Fibroblast of mammary gland (primary cell): ENCODE measurements around the gene TAPBP.
A peak's percentile ranks its signal among the peaks of the same experiment; 100 is the strongest.

Source experiments
- DNase-seq: peaks from one replicate; pipeline ENCODE4 v3.0.0-alpha.2; 2010; ENCODE audit warnings: low read depth
- H3K4me3 ChIP-seq: 2 replicates; pipeline ENCODE4 v1.5.1; 2011; ENCODE audit warnings: low read depth, mild to moderate bottlenecking, low read length, moderate library complexity; ENCODE audit not compliant: control insufficient read depth
- TF ChIP-seq, protein P1 (sequence below): conservative IDR thresholded peaks from 2 replicates; pipeline ENCODE4 v1.5.1; 2011; ENCODE audit warnings: low read depth, low read length, inconsistent platforms; ENCODE audit not compliant: control insufficient read depth, insufficient read depth

Gene TAPBP

DNA sequence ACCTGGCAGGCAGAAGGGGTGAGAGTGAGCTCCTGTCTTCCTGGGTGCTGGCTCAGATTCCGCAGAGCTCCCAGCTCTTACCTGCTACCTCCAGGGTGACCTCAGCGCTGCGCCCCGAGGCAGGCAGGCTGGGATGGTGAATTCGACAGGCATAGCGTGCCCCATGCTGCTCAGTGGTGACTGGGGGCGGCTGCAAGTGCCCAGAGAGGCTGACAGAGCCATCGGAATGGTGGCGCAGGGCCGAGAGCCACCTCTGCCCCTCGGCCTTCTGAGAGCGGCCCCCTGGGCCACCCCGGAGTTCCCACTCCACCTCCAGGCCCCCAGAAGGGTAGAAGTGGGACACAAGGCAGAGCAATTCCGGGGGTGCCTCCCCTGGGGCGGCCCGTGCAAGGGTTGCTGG is 9.7 kb downstream of the TAPBP start:
- TF ChIP-seq, protein P1, sequence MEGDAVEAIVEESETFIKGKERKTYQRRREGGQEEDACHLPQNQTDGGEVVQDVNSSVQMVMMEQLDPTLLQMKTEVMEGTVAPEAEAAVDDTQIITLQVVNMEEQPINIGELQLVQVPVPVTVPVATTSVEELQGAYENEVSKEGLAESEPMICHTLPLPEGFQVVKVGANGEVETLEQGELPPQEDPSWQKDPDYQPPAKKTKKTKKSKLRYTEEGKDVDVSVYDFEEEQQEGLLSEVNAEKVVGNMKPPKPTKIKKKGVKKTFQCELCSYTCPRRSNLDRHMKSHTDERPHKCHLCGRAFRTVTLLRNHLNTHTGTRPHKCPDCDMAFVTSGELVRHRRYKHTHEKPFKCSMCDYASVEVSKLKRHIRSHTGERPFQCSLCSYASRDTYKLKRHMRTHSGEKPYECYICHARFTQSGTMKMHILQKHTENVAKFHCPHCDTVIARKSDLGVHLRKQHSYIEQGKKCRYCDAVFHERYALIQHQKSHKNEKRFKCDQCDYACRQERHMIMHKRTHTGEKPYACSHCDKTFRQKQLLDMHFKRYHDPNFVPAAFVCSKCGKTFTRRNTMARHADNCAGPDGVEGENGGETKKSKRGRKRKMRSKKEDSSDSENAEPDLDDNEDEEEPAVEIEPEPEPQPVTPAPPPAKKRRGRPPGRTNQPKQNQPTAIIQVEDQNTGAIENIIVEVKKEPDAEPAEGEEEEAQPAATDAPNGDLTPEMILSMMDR: no peak
- no peak overlapping the region for H3K4me3 ChIP-seq
- DNase-seq: no peak

GRCh38 chr6:33301877-33302276 is 12.0 kb downstream of the TAPBP start:
- TF ChIP-seq, protein P1: no peak
- H3K4me3 ChIP-seq: no peak overlapping the region
- no peak for DNase-seq

DNA sequence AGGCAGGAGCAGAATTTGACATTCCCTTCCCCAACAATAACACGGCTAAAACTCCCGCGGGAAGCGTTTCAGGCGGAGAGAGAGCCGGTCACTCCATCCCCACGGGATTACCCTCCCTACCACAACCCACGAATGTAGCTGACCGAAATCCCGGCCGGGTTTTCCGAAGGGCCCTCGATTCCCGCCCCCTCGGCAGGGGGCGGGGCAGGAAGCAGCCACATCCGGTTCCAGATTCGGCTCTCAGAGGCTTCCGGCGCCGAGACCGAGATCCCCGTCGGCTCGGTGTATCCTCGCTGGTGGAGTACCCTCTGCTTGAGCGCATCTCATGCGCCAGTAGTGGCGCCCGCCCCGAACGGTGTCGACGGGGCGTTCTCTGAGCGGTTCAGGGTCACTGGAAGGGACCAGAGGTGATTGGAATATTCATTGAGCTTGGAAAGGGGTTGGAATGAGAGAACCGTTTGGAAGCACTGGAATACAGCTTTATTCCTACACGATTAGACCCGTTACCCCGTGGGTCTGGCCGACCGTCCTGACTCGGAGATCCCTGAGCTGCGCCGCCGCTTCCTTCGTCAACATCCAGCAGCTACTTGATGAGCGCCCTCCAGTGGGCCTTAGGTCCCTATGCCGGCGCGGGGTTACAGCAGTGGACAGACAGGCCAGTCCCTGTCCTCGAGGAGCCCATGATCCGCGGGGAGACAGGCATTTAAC is 14.5 kb downstream of the TAPBP start:
- H3K4me3 ChIP-seq: peak overlapping the region; percentile 91
- peak; percentile 87 for DNase-seq
- TF ChIP-seq, protein P1: peak; percentile 68

- H3K4me3 ChIP-seq: peak within 1 kb of the TSS; percentile 91
- DNase-seq: no peak
- TF ChIP-seq, protein P1: no peak
These were observed 15.1 kb downstream of the TAPBP start, which contains the start of gene RGL2 for GRCh38 chr6:33298773-33299236. RGL2 (minus strand) TSS chr6:33298942; CDS start chr6:33298610, 332 bp downstream.

DNA sequence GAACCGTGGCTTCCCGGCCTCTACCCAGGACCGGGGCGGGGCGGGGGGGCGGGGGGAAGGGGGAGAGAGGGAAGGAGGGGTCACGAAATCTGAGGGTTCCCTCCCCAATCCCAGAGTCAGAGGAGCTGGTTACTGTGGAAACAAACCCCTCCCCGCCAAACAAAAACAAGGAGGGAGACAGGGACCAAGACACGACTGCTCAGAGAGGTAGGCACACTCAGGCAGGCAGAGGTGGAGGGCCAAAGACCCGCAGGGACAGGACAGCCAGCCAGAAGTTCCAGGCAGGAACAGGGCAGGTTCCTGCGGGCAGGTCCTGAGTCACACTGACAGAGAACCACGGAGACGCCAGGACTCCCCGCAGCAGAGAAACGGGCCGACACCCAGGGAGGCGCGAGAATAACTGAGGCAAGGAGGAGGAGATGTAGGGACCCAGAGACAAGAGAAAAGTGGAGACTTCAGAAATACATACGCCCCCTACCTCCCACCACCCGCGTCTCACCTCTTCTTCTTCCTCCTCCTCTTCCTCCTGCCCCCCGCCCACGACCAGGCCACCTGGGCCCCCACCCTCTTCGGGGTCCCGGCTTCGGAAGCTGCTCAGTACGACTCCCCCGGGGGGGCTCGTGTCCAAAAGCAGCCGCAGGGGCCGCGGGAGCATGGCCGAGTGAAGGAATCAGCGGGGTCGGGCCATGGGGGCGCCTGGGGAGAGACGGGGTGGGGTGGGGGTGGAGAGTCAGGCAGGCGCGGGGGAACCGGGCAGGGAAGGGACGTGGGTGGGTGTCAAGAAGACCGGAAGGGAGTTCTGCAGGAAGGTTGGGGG is 15.7 kb downstream of the TAPBP start:
- DNase-seq: peak; percentile 80
- TF ChIP-seq, protein P1: no peak

GRCh38 chr6:33297406-33297955 is 16.4 kb downstream of the TAPBP start:
- TF ChIP-seq, protein P1: no peak
- peak overlapping the region; percentile 91 for H3K4me3 ChIP-seq
- DNase-seq: no peak

More for the DNA sequence above, 15.7 kb downstream of the TAPBP start:
- H3K4me3 ChIP-seq: peak overlapping the region; percentile 91
